ENCODE measurements around the gene CRABP2. TPM values are rescaled to one million over a fixed set of nuclear protein-coding genes. Genes with fewer than 3 reads are reported as not detected.

The CRABP2 gene
- total and polyA plus RNA-seq, 2 of the 13 experiments (the other 11 are each of a cell fraction or from before 2014, with no cell fraction given), result 0.40 to 0.60 TPM

DNA sequence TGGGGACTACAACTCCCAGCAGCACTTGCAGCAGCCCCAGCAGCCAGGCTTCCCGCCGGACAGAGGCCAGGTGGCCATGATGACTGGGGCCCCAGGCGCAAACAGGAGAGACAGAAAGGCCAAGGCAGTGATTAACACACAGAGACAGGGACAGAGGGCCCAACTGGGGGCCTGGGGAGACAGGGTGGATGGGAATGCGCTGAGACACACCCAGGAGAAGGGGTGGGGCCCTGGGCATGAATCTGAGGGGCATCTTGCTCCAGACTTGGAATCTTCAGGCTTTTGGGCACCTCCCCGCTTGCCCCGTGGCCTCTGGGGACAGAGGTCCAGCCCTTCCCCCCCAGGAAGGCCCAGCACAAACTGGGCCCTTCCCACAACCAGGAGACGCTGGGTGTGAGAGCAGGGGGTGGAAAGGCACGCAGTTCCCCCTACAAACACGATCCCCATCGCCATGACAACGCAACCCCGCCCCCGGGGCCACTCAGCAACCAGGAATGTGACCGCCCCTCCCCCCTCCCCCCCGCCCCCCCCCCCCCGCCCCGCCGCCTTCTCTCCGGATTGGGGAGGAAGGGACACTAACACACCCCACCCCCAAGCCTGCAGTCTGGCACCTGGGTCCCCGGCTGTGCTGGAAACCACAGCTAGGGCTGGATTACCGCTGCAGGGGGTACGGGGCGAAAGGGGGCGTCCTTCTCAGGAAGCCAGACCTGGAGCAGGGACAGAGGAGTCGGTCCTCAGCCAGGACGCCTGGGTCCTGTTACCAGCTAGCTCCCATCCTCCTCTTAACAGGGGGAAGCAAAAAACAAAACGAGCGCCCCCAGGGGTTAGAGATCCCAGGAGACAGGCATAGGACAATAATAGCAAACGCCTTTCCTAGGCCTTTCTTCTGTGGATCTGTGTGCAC, 41.6 kb upstream of the CRABP2 start (continued):
- TF ChIP-seq MEF2D (CRISPR knock-in tag; IDR thresholded peaks at IDR 0.05), result no peak
- no peak for TF ChIP-seq CREB1 (IDR thresholded peaks at IDR 0.05)
- TF ChIP-seq CREB1 (CRISPR knock-in tag; IDR thresholded peaks at IDR 0.05), result no peak
- no peak for TF ChIP-seq JUN (CRISPR knock-in tag; IDR thresholded peaks at IDR 0.05)
- peak; percentile 51; the same call in 1 of the 2 replicates for TF ChIP-seq YEATS2 (CRISPR knock-in tag; IDR thresholded peaks at IDR 0.05; ENCODE audit: borderline replicate concordance)
- TF ChIP-seq PHF5A (CRISPR knock-in tag; IDR thresholded peaks at IDR 0.05; ENCODE audit: low read depth, unreplicated experiment), result no peak
- TF ChIP-seq NONO (IDR thresholded peaks at IDR 0.05), result no peak
- peak; percentile 68 for TF ChIP-seq NONO (CRISPR knock-in tag; conservative IDR thresholded peaks at IDR 0.05)
- TF ChIP-seq MZF1 (CRISPR knock-in tag; IDR thresholded peaks at IDR 0.05; ENCODE audit: borderline replicate concordance), result no peak
- TF ChIP-seq PCBP1 (IDR thresholded peaks at IDR 0.05; ENCODE audit: borderline replicate concordance, low read depth, low read length), result peak; percentile 99
- TF ChIP-seq RXRA (CRISPR knock-in tag; IDR thresholded peaks at IDR 0.05), result peak; percentile 46; the same call in 1 of the 2 replicates
- peak; percentile 82 for TF ChIP-seq RFX3 (CRISPR knock-in tag; IDR thresholded peaks at IDR 0.05)
- TF ChIP-seq, protein P1, sequence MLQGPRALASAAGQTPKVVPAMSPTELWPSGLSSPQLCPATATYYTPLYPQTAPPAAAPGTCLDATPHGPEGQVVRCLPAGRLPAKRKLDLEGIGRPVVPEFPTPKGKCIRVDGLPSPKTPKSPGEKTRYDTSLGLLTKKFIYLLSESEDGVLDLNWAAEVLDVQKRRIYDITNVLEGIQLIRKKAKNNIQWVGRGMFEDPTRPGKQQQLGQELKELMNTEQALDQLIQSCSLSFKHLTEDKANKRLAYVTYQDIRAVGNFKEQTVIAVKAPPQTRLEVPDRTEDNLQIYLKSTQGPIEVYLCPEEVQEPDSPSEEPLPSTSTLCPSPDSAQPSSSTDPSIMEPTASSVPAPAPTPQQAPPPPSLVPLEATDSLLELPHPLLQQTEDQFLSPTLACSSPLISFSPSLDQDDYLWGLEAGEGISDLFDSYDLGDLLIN (CRISPR knock-in tag; IDR thresholded peaks at IDR 0.05; ENCODE audit: borderline replicate concordance), result no peak
- TF ChIP-seq, protein P2, sequence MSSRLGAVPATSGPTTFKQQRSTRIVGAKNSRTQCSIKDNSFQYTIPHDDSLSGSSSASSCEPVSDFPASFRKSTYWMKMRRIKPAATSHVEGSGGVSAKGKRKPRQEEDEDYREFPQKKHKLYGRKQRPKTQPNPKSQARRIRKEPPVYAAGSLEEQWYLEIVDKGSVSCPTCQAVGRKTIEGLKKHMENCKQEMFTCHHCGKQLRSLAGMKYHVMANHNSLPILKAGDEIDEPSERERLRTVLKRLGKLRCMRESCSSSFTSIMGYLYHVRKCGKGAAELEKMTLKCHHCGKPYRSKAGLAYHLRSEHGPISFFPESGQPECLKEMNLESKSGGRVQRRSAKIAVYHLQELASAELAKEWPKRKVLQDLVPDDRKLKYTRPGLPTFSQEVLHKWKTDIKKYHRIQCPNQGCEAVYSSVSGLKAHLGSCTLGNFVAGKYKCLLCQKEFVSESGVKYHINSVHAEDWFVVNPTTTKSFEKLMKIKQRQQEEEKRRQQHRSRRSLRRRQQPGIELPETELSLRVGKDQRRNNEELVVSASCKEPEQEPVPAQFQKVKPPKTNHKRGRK (CRISPR knock-in tag; IDR thresholded peaks at IDR 0.05), result no peak
- TF ChIP-seq, protein P3, sequence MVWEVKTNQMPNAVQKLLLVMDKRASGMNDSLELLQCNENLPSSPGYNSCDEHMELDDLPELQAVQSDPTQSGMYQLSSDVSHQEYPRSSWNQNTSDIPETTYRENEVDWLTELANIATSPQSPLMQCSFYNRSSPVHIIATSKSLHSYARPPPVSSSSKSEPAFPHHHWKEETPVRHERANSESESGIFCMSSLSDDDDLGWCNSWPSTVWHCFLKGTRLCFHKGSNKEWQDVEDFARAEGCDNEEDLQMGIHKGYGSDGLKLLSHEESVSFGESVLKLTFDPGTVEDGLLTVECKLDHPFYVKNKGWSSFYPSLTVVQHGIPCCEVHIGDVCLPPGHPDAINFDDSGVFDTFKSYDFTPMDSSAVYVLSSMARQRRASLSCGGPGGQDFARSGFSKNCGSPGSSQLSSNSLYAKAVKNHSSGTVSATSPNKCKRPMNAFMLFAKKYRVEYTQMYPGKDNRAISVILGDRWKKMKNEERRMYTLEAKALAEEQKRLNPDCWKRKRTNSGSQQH (CRISPR knock-in tag; IDR thresholded peaks at IDR 0.05; ENCODE audit: low read depth), result peak; percentile 61; the same call in 1 of the 2 replicates
- TF ChIP-seq, protein P4, sequence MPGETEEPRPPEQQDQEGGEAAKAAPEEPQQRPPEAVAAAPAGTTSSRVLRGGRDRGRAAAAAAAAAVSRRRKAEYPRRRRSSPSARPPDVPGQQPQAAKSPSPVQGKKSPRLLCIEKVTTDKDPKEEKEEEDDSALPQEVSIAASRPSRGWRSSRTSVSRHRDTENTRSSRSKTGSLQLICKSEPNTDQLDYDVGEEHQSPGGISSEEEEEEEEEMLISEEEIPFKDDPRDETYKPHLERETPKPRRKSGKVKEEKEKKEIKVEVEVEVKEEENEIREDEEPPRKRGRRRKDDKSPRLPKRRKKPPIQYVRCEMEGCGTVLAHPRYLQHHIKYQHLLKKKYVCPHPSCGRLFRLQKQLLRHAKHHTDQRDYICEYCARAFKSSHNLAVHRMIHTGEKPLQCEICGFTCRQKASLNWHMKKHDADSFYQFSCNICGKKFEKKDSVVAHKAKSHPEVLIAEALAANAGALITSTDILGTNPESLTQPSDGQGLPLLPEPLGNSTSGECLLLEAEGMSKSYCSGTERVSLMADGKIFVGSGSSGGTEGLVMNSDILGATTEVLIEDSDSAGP (CRISPR knock-in tag; IDR thresholded peaks at IDR 0.05; ENCODE audit: borderline replicate concordance), result peak; percentile 28; the same call in 1 of the 2 replicates
- TF ChIP-seq, protein P5, sequence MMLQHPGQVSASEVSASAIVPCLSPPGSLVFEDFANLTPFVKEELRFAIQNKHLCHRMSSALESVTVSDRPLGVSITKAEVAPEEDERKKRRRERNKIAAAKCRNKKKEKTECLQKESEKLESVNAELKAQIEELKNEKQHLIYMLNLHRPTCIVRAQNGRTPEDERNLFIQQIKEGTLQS (CRISPR knock-in tag; IDR thresholded peaks at IDR 0.05), result peak; percentile 65
- no peak; the same call in none of the 2 replicates for TF ChIP-seq ZNF263 (CRISPR knock-in tag; IDR thresholded peaks at IDR 0.05)
- no peak for TF ChIP-seq ZNF10 (CRISPR knock-in tag; IDR thresholded peaks at IDR 0.05; ENCODE audit: borderline replicate concordance, low read depth)
- no peak for TF ChIP-seq ZNF737 (CRISPR knock-in tag; IDR thresholded peaks at IDR 0.05; ENCODE audit: borderline replicate concordance)
- TF ChIP-seq SMAD9 (CRISPR knock-in tag; IDR thresholded peaks at IDR 0.05), result no peak
- peak; percentile 74; the same call in 1 of the 2 replicates for TF ChIP-seq YEATS4 (CRISPR knock-in tag; IDR thresholded peaks at IDR 0.05; ENCODE audit: borderline replicate concordance)
- TF ChIP-seq ZNF383 (CRISPR knock-in tag; IDR thresholded peaks at IDR 0.05; ENCODE audit: borderline replicate concordance), result no peak
- TF ChIP-seq ZNF614 (CRISPR knock-in tag; IDR thresholded peaks at IDR 0.05; ENCODE audit: borderline replicate concordance), result peak; percentile 6; the same call in 1 of the 2 replicates
